ENCODE data around the gene CMTM6.
"Not testable (repeated sequence)": the region's sequence is repeated elsewhere in the genome, so short reads cannot be mapped to it uniquely, and the experiment has no call there.

Gene CMTM6, protein sequence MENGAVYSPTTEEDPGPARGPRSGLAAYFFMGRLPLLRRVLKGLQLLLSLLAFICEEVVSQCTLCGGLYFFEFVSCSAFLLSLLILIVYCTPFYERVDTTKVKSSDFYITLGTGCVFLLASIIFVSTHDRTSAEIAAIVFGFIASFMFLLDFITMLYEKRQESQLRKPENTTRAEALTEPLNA

DNA sequence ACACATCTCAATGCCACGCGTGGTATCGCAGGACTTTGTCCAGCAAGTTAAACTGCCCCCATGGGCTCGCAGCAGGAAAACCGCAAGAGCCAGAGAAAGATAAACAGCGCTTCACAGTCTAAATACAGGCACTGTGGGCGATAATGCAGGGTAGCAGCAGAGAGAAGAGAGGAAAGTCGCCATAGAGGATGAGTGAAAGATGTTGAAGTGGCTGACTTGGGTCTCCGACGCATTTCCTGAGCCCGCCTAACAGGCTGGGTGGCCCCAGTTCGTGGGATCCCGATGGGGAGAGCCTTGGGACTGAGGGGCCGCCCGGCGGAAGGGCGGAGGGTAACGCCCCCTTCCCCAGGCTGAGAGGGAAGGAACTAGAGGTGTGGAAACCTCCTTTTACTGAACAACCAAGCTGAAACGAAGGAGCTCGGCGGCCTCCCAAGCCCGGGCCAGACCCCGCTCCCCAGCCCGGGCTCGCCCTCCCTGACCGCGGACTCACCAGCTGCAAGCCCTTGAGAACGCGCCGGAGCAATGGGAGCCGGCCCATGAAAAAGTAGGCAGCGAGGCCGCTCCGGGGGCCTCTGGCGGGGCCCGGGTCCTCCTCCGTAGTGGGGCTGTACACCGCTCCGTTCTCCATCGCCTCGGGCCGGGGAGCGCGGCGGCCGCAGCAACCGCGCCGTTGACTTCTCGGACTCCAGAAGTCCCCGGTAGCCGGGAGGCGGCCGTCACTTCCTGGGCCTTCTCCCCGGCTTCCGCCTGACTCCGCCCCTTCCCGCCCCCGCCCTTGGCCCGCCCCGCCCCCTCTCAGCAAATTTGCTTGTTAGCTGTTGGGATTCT, at the start of gene CMTM6:
TSS of gene CMTM6 (minus strand) at position 735 of the 828 bp plus-strand sequence. CDS start at position 628, 107 bp downstream.
- peak; percentile 47 for DNase-seq (ENCODE audit: low read depth)

DNA sequence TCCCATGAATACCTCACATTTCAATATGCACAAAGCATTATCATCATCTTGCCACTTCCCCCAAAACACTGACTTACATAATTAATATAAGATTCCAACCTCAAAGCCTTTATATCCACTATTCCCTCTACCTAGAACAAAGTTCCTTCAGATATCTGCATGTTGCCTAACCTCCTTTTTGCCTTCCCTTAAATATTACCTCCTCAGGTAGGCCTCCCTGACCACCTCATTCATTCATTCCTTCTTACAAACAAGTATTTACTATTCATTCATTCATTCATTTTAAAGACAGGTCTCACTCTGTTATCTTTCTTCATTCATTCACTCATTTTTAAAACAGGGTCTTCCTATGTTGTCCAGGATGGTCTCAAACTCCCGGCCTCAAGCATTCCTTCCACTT, 49.4 kb upstream of the CMTM6 start:
- DNase-seq (ENCODE audit: low read depth), result no peak

DNA sequence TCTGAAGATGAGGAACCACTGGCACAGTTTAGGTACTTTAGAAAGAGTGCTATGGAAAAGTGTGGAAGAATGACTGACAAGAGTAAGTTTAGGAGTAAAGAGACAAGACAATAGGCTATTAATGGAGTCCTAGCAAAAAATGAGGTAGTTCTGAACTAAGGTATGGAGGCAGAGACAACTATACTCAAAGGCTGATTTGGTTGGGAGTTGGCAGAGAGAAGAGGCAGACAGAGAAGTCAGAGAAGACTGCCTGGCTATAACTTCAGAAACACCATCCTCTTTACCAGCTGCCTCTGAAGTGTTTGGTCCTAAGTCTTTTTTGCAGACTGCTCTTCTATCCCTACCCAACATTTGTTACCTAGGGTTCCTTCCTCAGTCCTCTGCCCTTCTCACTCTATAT, 48.8 kb upstream of the CMTM6 start:
- DNase-seq (ENCODE audit: low read depth), result no peak

DNA sequence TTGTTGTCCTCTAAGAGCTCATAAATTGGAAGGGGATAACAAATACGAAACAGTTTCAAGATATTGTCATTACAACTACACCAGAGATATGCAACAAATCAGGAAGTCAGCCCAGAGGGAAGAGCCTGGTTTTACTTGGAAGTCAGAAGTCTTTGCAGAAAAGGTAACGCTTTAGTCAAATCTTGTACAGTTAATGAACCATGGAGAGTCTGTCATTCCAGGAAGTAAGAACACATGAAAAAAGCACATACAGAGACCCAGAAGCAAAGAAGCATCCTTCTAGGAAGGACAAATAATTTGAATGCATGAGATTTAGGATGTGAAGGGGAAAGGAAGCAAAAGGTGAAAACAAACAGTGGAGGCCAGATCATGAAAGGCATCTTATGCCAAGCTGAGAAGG, 48.4 kb upstream of the CMTM6 start:
- no peak for DNase-seq (ENCODE audit: low read depth)

DNA sequence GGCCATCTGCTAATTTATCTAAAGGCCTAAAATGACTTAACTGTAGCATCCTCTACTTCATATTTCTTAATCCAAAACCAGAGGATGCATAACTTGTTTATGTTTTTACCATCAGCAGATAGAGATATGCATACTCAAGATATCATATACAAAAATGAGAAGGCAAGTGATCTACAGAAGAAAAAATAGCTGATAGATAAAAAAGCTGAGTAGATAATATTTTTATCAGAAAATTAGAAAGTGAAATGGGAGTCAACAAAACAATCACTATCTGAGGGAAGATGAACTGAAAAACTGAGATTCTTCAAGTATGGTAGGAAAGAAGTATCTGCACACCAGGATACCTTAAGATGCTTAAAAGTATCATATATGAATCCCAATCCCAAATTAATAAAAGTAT, 42.7 kb upstream of the CMTM6 start:
- DNase-seq (ENCODE audit: low read depth), result no peak

DNA sequence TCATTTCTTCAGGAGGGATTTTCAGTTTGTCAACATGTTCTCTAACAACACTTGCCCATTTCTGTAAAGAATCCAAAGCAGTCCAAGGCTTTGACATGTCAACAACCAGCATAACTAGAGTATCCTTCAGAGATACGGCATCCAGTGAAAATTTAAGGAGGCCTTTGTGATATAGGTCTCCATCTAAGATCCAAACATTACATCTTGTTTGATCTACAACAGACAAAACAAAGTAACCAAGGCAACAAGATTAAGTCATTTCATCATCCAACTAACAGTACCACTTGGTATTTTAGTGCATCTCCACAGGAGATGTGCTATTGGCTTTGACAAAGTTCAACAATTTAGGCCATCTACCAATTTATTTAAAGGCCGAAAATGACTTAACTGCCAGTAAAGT, 42.2 kb upstream of the CMTM6 start:
- DNase-seq (ENCODE audit: low read depth), result no peak

DNA sequence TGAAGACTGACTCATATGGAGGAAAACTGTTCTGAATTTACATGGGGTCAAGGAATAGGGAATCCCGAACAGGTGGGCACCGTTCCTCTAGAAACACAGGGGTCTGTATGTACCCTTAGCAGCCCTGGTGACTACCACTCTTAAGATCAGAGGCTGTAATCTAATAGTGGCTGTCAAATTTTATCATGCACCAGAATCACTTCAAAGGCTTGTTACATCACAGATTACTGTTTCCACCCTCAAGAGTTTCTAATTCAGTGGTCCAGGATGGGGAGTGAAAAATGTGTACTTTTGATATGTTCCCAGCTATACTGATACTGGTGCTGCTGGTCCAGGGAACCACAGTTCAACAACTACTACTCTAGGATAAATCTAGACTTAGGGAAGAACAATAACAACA, 40.2 kb upstream of the CMTM6 start:
- no peak for DNase-seq (ENCODE audit: low read depth)

DNA sequence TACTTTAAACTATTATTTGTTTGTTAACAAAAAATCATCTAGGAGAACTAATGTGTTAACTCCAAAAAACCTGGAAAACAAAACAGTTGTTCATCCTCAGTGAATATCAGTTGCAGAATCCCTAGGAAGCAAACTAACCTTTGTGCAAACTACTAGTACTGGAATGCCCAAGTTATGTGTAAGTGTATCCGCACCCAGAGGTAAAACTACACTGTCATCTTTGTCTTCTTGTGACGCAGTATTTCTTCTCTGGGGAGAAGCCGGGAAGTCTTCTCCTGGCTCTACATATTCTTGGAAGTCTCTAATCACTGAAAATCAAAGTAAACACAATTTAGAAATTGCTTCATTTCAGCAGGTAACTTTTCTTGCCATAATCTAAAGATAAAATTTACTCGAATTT, 38.2 kb upstream of the CMTM6 start:
- DNase-seq (ENCODE audit: low read depth), result no peak

DNA sequence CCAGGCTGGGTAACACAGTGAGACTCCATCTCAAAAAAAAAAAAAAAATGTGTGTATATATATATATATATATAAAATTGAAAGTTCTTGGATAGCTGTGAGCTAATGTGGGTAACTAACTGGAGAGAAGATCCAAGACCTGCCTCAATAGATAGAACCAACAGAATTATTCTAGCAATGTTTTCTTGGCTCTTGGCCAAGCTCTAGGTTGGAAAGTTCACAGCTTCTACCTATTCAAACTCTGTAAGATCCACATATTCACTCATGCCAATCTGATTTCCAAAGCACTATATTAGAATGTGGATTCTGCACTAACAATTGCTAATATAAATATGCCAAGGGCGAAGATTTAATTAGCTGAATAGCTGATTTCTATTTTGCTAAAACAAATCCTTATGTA, 29.8 kb upstream of the CMTM6 start:
- DNase-seq (ENCODE audit: low read depth), result no peak

DNA sequence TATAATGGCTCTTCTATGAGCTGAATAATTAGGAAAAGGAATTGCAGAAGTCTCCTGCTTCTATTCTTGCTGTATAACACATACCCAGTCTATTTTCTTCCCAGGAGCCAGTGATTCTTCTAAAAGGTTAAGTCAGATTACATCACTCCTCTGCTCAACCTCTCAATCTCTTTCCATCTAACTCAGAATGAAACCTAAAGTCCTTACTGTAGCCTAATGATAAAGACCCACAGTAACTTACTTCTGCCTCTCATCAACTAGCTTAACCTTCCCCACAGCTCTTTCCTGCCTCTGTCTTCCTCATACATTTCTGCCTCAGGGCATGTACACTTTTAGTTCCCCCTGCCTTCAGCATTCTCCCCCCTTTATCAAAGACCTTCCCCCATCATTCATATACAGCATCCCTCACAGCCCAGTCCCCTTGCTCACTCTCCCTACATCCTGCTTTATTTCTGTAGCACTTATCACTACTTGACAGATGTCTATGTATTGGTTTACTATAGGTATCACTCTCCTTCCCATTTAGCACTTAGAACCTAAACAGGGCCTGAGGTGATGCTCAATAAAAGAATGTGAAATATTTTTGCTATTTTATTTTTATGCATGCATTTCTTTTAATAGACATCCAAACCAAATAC, 28.5 kb upstream of the CMTM6 start:
- no peak for DNase-seq (ENCODE audit: low read depth)

DNA sequence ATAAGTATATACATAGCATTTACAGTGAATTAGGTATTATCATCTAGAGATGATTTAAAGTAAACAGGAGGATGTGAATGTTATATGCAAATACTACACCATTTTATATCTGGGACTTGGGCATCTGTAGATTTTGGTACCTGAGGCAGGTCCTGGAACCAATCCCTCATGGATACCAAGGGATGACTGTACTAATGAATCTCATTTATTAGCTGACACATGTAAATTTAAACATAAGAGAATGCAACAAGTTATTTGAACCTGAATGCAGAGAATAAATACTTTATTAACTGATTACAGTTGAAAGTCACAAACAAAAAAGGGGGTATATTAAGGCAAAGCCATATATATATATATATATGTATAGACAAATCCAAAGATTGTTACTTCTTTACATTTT, 23.1 kb upstream of the CMTM6 start:
- no peak for DNase-seq (ENCODE audit: low read depth)

DNA sequence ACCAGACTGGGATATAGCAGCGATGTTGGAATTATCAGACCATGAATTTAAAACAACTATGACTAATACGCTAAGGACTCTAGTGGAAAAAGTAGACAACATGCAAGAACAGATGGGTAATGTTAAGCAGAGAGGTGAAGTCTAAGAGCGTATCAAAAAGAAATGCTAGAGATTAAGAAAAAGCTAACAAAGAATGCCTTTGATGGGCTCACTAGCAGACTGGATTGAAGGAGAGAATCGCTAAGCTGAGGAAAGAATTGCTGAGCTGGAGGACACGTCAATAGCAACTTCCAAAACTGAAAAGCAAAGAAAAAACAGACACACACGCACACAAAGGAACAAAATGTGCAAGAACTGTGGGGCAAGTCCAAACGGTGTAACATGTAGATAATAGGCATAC, 20.0 kb upstream of the CMTM6 start:
- DNase-seq (ENCODE audit: low read depth), result no peak

DNA sequence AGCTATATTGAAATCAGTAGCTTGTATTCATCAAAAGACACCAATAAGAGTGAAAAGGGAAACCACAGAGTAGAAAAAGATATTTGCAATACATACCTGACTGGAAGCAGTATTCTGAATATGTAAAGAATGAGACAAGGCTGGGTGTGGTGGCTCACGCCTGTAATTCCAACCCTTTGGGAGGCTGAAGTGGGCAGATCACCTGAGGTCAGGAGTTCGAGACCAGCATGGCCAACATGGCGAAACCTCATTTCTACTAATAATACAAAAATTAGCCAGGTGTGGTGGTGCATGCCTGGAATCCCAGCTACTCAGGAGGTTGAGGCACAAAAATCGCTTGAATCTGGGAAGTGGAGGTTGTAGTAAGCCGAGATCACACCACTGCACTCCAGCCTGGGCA, 16.3 kb upstream of the CMTM6 start:
- not testable (repeated sequence) for DNase-seq (ENCODE audit: low read depth)

DNA sequence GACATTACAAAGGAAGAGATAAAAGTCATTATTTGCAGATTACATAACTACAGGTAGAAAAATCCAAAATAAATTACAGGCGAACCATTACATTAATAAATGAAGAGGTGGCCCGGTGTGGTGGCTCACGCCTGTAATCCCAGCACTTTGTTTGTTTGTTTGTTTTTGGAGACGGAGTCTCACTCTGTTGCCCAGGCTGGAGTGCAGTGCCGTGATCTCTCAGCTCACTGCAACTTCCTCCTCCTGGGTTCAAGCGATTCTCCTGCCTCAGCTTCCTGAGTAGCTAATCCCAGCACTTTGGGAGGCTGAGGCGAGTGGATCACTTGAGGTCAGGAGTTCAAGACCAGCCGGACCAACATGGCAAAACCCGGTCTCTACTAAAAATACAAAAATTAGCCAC, 14.1 kb upstream of the CMTM6 start:
- not testable (repeated sequence) for DNase-seq (ENCODE audit: low read depth)

DNA sequence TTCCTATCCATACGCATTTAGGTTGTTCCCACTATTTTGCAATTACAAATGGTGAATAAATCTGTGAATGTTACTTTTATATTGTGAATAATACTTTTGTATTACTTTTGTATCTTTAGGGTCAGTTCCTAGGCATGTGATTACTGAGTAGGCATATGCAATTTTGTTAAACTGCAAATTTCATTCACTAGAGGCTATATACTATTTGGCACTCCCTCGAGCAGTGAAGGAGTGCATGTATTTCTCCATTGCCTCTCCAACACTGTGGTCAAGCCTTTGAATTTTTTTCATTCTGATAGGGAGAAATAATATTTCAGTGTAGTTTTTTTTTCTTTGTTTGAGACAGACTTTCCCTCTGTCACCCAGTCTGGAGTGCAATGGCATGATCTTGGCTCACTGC, 8.4 kb upstream of the CMTM6 start:
- no peak for DNase-seq (ENCODE audit: low read depth)

DNA sequence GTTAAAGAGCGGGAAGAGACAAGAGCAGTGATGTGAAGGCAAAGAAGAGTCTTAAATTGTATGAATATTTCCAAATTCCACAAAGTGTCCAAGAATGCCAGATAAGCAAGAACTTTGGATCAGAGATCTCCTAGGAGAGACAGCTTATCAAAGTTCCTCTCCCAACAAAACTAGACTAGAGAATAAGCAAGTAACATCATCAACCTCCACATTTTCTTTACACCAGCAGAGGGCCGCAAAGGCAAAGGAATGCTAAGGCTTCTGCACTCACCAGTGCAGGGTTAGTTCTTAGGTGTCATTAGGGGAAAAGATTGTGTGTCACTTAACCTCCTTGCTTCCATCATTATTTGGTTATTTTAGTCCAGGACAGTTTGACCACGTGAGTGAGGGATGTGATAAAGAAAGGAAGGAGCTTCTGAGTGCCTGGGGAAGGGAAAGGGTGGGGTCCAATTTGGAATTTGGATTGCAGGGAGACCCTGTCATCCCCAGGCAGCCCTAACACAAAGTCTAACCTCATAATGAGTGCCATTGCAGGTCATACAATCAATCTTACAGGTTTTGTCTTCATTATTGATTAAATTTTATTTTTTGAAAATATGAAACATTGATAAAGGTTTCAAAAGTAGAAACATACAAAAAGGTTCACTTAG, 7.5 kb upstream of the CMTM6 start:
- peak; percentile 47 for DNase-seq (ENCODE audit: low read depth)

DNA sequence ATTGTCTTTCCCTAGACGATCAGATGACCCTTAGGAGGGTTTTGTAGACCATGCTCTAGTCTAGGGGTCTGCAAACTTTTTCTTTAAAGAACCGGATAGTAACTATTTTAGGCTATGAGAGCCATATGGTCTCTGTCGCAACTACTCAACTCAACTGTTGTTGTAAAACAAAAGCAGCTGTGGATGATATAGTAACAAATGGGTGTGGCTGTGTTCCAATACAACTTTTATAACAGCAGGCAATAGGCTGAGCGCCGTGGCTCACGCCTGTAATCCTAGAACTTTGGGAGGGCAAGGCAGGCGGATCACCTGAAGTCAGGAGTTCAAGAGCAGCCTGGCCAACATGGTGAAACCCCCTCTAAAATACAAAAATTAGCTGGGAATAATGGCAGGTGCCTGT, 6.1 kb upstream of the CMTM6 start:
- DNase-seq (ENCODE audit: low read depth), result no peak

DNA sequence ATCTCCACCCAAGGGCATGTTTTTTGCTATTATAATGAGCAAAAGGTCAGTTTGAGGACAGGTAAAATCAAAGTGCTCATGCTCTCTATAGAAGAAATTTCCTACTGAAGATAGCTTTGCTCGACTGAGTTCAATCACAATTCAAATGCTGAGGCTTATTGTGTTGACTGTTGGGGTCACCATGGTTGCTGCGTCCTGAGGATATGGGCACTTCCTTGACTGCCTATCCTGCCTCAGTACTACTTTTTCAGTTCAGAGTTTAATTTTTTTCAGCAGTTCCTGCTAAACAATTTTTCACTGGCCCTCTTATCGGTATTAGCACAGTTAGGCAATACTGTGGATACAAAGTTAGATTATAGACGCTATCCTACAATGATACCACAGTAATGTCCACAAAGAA, 3.8 kb upstream of the CMTM6 start:
- DNase-seq (ENCODE audit: low read depth), result no peak

DNA sequence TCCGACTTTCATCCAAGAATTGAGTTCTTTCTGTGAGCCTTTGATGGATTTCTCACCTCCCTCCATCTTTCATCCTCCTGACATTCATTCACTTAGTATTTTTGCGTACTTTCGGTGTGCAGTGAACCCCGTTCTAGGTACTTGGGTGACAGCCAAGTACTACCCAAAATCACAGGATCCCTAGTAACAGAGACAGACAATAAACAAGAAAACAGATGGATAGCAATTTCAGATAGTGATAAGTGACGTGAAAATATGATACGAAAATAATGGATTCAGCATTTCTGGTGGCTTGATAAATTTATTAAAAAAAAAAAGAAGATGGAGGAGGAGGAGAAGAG, 264 bp upstream of the CMTM6 start:
- no peak for DNase-seq (ENCODE audit: low read depth)

DNA sequence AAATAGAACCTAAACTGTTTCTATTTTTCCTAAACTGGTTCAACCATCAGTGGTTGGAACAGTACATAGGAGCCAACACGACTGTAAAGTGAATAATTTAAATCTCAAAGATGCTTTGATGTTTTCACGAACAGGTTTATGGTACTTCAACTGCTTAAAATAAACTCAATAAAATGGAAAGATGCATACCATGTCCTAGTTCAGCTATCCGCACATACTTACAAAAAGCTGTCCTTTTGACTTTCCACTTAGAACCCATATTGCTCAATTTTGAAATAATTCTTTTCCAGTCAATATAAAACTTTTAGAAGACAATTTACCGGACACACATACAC, 902 bp downstream of the CMTM6 start:
- no peak for DNase-seq (ENCODE audit: low read depth)

DNA sequence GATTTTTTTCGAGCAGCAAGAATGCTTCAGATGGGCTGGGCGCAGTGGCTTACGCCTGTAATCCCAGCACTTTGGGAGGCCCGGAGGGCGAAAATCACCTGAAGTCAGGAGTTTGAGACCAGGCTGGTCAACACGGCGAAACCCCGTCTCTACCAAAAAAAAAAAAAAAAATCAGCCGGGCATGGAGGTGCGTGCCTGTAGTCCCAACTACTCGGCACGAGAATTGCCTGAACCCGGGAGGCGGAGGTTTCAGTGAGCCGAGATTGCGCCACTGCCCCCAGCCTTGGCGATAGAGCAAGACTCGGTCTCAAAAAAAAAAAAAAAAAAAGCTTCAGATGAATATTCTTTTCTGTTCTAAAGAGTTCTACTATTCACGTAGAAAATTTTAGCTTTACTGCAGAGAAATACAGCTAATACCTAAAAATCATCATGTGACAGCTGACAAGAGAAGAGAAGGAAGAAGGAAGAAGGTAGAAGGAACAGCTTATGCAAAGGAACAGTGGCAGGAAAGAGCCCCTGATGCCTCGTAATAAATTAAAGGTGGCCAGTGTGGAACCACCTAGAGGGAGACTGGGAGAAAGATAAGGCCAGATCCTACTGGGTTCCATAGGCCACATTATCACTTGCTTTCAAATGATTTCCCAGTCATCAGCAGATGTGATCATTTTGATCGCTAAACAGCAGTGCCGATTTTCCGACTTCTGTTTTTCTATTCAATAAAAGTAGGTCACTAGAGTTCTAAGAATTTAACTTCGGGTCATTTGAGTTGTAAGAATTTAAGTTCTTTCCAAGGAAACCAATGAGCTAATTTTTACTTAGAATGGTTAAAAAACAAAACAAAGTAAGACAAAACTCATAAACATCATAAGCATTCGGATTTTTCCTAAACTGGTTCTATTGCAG, 1.5 kb downstream of the CMTM6 start:
- DNase-seq (ENCODE audit: low read depth), result no peak

DNA sequence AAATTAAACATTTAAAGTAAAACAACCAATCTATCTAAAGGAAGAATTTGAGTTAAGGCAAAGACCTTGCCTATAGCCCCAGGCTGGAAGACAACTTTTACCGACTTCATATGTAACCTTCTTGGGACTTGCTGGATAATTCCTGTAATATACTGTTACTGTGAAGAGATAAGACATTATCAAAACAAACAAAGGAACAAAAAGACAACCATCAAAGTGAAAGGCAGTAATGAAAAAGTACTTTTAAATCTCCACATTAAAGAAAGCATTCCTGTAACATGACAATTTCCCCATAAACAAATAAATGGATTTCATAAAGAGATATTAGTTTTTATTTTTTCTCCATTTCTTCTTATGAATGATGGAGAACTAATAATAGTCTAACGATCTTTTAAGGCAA, 2.4 kb downstream of the CMTM6 start:
- no peak for DNase-seq (ENCODE audit: low read depth)
